ENCODE results near the gene FOXN3.
"Not testable (repeated sequence)": the region's sequence is repeated elsewhere in the genome, so short reads cannot be mapped to it uniquely, and the experiment has no call there.

The FOXN3 gene

DNA sequence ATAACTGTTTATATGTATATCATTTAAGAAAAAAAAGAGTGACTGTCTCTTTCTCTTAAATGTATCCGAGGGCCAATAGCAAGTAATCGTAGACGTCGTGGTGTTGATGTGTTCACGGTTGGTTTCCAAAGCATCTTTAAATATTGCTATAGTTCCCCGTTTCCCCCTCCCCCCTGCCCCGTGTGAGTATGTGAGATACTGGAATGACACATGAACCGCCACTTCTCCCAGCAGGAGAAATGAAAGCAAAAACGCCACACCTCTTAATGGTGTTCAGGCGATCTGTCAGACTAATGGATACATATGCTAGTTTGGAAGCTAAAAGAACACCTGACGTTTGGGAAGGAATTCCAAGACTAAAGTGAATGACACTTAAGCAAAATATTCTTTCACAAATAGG is 258.3 kb downstream of the FOXN3 start:
- H4K8ac ChIP-seq (ENCODE audit: low read depth, low read length): no peak overlapping the region
- no peak overlapping the region for H3K4me3 ChIP-seq (ENCODE audit: low read depth, low read length)
- H2AK5ac ChIP-seq (ENCODE audit: low read length): no peak overlapping the region
- H2BK120ac ChIP-seq (ENCODE audit: insufficient read depth, low read length, poor library complexity): no peak overlapping the region
- no peaks in the 10 kb centered on the region for H3K79me2 ChIP-seq (ENCODE audit: control insufficient read depth, insufficient read depth, low read length, poor library complexity)
- H3K27me3 ChIP-seq (ENCODE audit: insufficient read depth, low read length): no peaks in the 10 kb centered on the region
- H3K4me1 ChIP-seq (ENCODE audit: control insufficient read depth in 1 of 2, insufficient read depth in 2 of 2, low read length in 2 of 2): peaks cover 0 to 3% of the 10 kb centered on the region in 2 experiments
- no peak overlapping the region for H3K23ac ChIP-seq (ENCODE audit: low read length)
- no peak overlapping the region for H2BK12ac ChIP-seq (ENCODE audit: low read length)
- H4K91ac ChIP-seq (ENCODE audit: low read depth, low read length): no peak overlapping the region
- H3K4ac ChIP-seq (ENCODE audit: low read depth, low read length): no peak overlapping the region
- H3K36me3 ChIP-seq (ENCODE audit: control insufficient read depth in 1 of 2, insufficient read depth in 2 of 2, low read length in 2 of 2): peaks cover 18 to 24% of the 10 kb centered on the region in 2 experiments
- H3K79me1 ChIP-seq (ENCODE audit: low read length): no peaks in the 10 kb centered on the region
- H3K18ac ChIP-seq (ENCODE audit: low read length): no peak overlapping the region
- H3K4me2 ChIP-seq (ENCODE audit: low read length): no peak overlapping the region
- no CpG with 5 or more reads among the region's 11 CpGs for WGBS (ENCODE audit: extremely low coverage, insufficient coverage, insufficient read length)
- DNase-seq: no peak
- H2AFZ ChIP-seq (ENCODE audit: insufficient read depth, low read length, poor library complexity): no peak overlapping the region
- H4K12ac ChIP-seq (ENCODE audit: low read depth, low read length): no peak overlapping the region
- H2BK5ac ChIP-seq (ENCODE audit: low read depth, low read length, poor library complexity): no peak overlapping the region
- no peak overlapping the region for H3K14ac ChIP-seq (ENCODE audit: low read length)
- no peak overlapping the region for H3K27ac ChIP-seq (ENCODE audit: low read depth, low read length)
- H3K9me3 ChIP-seq (ENCODE audit: insufficient read depth, low read depth, low read length): no peaks in the 10 kb centered on the region
- no peak overlapping the region for H3K9ac ChIP-seq (ENCODE audit: low read length)

DNA sequence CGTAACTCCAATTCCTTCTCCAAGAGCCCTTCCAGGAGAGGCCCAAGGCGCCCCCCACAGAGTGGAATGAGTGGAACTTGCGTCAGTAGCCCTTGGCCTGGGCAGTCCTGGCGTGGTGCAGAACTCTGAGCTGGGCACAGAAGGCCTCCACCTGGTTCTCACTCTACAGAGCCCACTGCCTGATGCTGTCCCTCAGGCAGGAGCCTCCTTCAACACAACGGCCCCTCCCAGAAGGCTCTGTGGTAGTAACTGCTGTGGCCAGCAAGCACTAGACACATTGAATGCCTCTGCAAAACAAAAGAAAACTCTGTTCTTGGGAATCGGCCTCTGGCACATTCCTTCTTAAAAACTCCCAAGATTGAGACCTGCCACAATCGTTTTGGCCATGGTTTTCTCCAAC is 258.9 kb downstream of the FOXN3 start:
- H3K79me1 ChIP-seq (ENCODE audit: low read length); H4K91ac ChIP-seq (ENCODE audit: low read depth, low read length); H3K27me3 ChIP-seq (ENCODE audit: insufficient read depth, low read length); H3K18ac ChIP-seq (ENCODE audit: low read length); H3K4me1 ChIP-seq (ENCODE audit: control insufficient read depth in 1 of 2, insufficient read depth in 2 of 2, low read length in 2 of 2); H2BK5ac ChIP-seq (ENCODE audit: low read depth, low read length, poor library complexity); H3K4me3 ChIP-seq (ENCODE audit: low read depth, low read length); H4K12ac ChIP-seq (ENCODE audit: low read depth, low read length); H2AFZ ChIP-seq (ENCODE audit: insufficient read depth, low read length, poor library complexity); H3K9me3 ChIP-seq (ENCODE audit: insufficient read depth, low read depth, low read length); H2BK12ac ChIP-seq (ENCODE audit: low read length); H3K23ac ChIP-seq (ENCODE audit: low read length); H3K79me2 ChIP-seq (ENCODE audit: control insufficient read depth, insufficient read depth, low read length, poor library complexity); H3K4me2 ChIP-seq (ENCODE audit: low read length); H4K8ac ChIP-seq (ENCODE audit: low read depth, low read length); H3K9ac ChIP-seq (ENCODE audit: low read length); H3K4ac ChIP-seq (ENCODE audit: low read depth, low read length); H3K27ac ChIP-seq (ENCODE audit: low read depth, low read length); H2AK5ac ChIP-seq (ENCODE audit: low read length); H3K14ac ChIP-seq (ENCODE audit: low read length); H2BK120ac ChIP-seq (ENCODE audit: insufficient read depth, low read length, poor library complexity): not testable (repeated sequence)
- DNase-seq: peak; percentile 9 to 20
- peaks cover 18 to 24% of the 10 kb centered on the region in 2 experiments for H3K36me3 ChIP-seq (ENCODE audit: control insufficient read depth in 1 of 2, insufficient read depth in 2 of 2, low read length in 2 of 2)
- no CpG with 5 or more reads among the region's 7 CpGs for WGBS (ENCODE audit: extremely low coverage, insufficient coverage, insufficient read length)

DNA sequence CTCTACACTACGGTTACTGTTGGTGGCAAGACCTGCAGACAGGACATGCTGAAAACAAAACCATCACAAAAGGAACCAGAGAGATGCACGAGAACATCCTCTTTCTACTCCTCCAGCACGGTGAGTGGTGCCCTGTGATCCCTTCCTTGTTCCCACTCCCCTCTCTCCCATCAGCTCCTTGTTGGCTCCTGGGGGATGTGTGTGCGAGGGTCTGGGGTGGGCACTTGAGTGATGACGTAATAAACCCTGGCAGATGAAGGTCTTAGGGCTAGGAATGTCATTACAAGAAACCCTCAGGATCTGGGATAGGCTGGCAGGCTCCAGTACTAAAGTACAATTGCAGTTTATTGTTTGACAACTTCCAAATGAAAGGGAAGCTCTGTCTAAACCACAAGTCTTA is 261.5 kb downstream of the FOXN3 start:
- H3K79me1 ChIP-seq (ENCODE audit: low read length): no peaks in the 10 kb centered on the region
- no peaks in the 10 kb centered on the region for H3K79me2 ChIP-seq (ENCODE audit: control insufficient read depth, insufficient read depth, low read length, poor library complexity)
- peaks cover 0 to 3% of the 10 kb centered on the region in 2 experiments for H3K4me1 ChIP-seq (ENCODE audit: control insufficient read depth in 1 of 2, insufficient read depth in 2 of 2, low read length in 2 of 2)
- no peaks in the 10 kb centered on the region for H3K27me3 ChIP-seq (ENCODE audit: insufficient read depth, low read length)
- H2AK5ac ChIP-seq (ENCODE audit: low read length): no peak overlapping the region
- H3K18ac ChIP-seq (ENCODE audit: low read length): no peak overlapping the region
- H3K36me3 ChIP-seq (ENCODE audit: control insufficient read depth in 1 of 2, insufficient read depth in 2 of 2, low read length in 2 of 2): peaks cover 7 to 10% of the 10 kb centered on the region in 2 experiments
- no peak overlapping the region for H4K12ac ChIP-seq (ENCODE audit: low read depth, low read length)
- DNase-seq: no peak
- H2BK12ac ChIP-seq (ENCODE audit: low read length): no peak overlapping the region
- H4K8ac ChIP-seq (ENCODE audit: low read depth, low read length): no peak overlapping the region
- no peak overlapping the region for H4K91ac ChIP-seq (ENCODE audit: low read depth, low read length)
- no peak overlapping the region for H3K4ac ChIP-seq (ENCODE audit: low read depth, low read length)
- H3K4me3 ChIP-seq (ENCODE audit: low read depth, low read length): peak overlapping the region; percentile 32
- no CpG with 5 or more reads among the region's 5 CpGs for WGBS (ENCODE audit: extremely low coverage, insufficient coverage, insufficient read length)
- no peak overlapping the region for H3K23ac ChIP-seq (ENCODE audit: low read length)
- H2AFZ ChIP-seq (ENCODE audit: insufficient read depth, low read length, poor library complexity): no peak overlapping the region
- H3K14ac ChIP-seq (ENCODE audit: low read length): no peak overlapping the region
- H3K4me2 ChIP-seq (ENCODE audit: low read length): no peak overlapping the region
- H2BK5ac ChIP-seq (ENCODE audit: low read depth, low read length, poor library complexity): no peak overlapping the region
- H3K9ac ChIP-seq (ENCODE audit: low read length): no peak overlapping the region
- H3K9me3 ChIP-seq (ENCODE audit: insufficient read depth, low read depth, low read length): no peaks in the 10 kb centered on the region
- no peak overlapping the region for H2BK120ac ChIP-seq (ENCODE audit: insufficient read depth, low read length, poor library complexity)
- H3K27ac ChIP-seq (ENCODE audit: low read depth, low read length): no peak overlapping the region

DNA sequence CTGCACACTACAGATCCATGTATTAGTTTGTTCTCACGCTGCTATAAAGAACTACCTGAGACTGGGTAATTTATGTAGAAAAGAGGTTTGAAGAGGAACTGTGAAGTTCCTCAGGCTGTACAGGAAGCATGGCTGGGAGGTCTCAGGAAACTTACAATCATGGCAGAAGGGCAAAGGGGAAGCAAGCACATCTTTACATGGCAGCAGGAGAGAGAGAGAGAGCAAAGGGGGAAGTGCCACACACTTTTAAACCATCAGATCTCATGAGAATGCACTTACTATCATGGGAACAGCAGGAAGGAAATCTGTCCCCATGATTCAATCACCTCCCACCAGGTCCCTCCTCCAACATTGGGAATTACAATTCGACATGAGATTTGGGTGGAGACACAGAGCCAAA is 265.3 kb downstream of the FOXN3 start:
- not testable (repeated sequence) for H3K27ac ChIP-seq (ENCODE audit: low read depth, low read length)

More for the DNA sequence above, 265.3 kb downstream of the FOXN3 start:
- not testable (repeated sequence) for H3K14ac ChIP-seq (ENCODE audit: low read length); H2BK12ac ChIP-seq (ENCODE audit: low read length); H3K9ac ChIP-seq (ENCODE audit: low read length); H3K23ac ChIP-seq (ENCODE audit: low read length); H3K4ac ChIP-seq (ENCODE audit: low read depth, low read length); H3K79me2 ChIP-seq (ENCODE audit: control insufficient read depth, insufficient read depth, low read length, poor library complexity); H3K4me1 ChIP-seq (ENCODE audit: control insufficient read depth in 1 of 2, insufficient read depth in 2 of 2, low read length in 2 of 2); H3K18ac ChIP-seq (ENCODE audit: low read length); H3K27me3 ChIP-seq (ENCODE audit: insufficient read depth, low read length); H2AK5ac ChIP-seq (ENCODE audit: low read length); H2AFZ ChIP-seq (ENCODE audit: insufficient read depth, low read length, poor library complexity); H2BK5ac ChIP-seq (ENCODE audit: low read depth, low read length, poor library complexity); H4K12ac ChIP-seq (ENCODE audit: low read depth, low read length); H3K79me1 ChIP-seq (ENCODE audit: low read length); H3K4me3 ChIP-seq (ENCODE audit: low read depth, low read length); H2BK120ac ChIP-seq (ENCODE audit: insufficient read depth, low read length, poor library complexity); H3K9me3 ChIP-seq (ENCODE audit: insufficient read depth, low read depth, low read length); H4K91ac ChIP-seq (ENCODE audit: low read depth, low read length); DNase-seq; H3K4me2 ChIP-seq (ENCODE audit: low read length); H4K8ac ChIP-seq (ENCODE audit: low read depth, low read length); H3K36me3 ChIP-seq (ENCODE audit: control insufficient read depth in 1 of 2, insufficient read depth in 2 of 2, low read length in 2 of 2)
- WGBS (ENCODE audit: extremely low coverage, insufficient coverage, insufficient read length): no CpG with 5 or more reads among the region's 2 CpGs
